ENCODE measurements around the gene LAMP2.

The LAMP2 gene

GRCh38 chrX:120468479-120468824, 644 bp downstream of the LAMP2 start:
- no peak for DNase-seq (ENCODE audit: extremely low read depth, low read depth)
- TF ChIP-seq CTCF (IDR thresholded peaks at IDR 0.05; ENCODE audit: low read depth, low read length): no peak

GRCh38 chrX:120468071-120468470, 1.0 kb downstream of the LAMP2 start:
- no peak for TF ChIP-seq CTCF (IDR thresholded peaks at IDR 0.05; ENCODE audit: low read depth, low read length)
- DNase-seq (ENCODE audit: extremely low read depth, low read depth): no peak

GRCh38 chrX:120464411-120464810, 4.7 kb downstream of the LAMP2 start:
- no peak for TF ChIP-seq CTCF (IDR thresholded peaks at IDR 0.05; ENCODE audit: low read depth, low read length)
- no peak for DNase-seq (ENCODE audit: extremely low read depth, low read depth)

GRCh38 chrX:120463241-120463640, 5.9 kb downstream of the LAMP2 start:
- no peak for TF ChIP-seq CTCF (IDR thresholded peaks at IDR 0.05; ENCODE audit: low read depth, low read length)
- DNase-seq (ENCODE audit: extremely low read depth, low read depth): no peak

- TF ChIP-seq CTCF (IDR thresholded peaks at IDR 0.05; ENCODE audit: low read depth, low read length): no peak
- no peak for DNase-seq (ENCODE audit: extremely low read depth, low read depth)
Observed at GRCh38 chrX:120462370-120462769, 6.7 kb downstream of the LAMP2 start.

GRCh38 chrX:120459309-120459708, 9.8 kb downstream of the LAMP2 start:
- TF ChIP-seq CTCF (IDR thresholded peaks at IDR 0.05; ENCODE audit: low read depth, low read length): no peak
- DNase-seq (ENCODE audit: extremely low read depth, low read depth): no peak

- no peak for TF ChIP-seq CTCF (IDR thresholded peaks at IDR 0.05; ENCODE audit: low read depth, low read length)
- DNase-seq (ENCODE audit: extremely low read depth, low read depth): no peak
Observed at GRCh38 chrX:120457766-120458180, 11.3 kb downstream of the LAMP2 start.
